ENCODE data around the gene DCAF12.

DCAF12 gene

GRCh38 chr9:34106110-34106509 lies 20.4 kb downstream of the DCAF12 start:
- no peak for TF ChIP-seq CTCF (IDR thresholded peaks at IDR 0.05; ENCODE audit: low read length, missing control alignments)
- no peak for DNase-seq (ENCODE audit: low read depth)
- H3K4me3 ChIP-seq (replicated peaks; ENCODE audit: low read depth, low read length): no peak overlapping the region

GRCh38 chr9:34102796-34103195 lies 23.7 kb downstream of the DCAF12 start:
- no peak for DNase-seq (ENCODE audit: low read depth)
- no peak overlapping the region for H3K4me3 ChIP-seq (replicated peaks; ENCODE audit: low read depth, low read length)
- no peak for TF ChIP-seq CTCF (IDR thresholded peaks at IDR 0.05; ENCODE audit: low read length, missing control alignments)

- TF ChIP-seq CTCF (IDR thresholded peaks at IDR 0.05; ENCODE audit: low read length, missing control alignments): no peak
- H3K4me3 ChIP-seq (replicated peaks; ENCODE audit: low read depth, low read length): no peak overlapping the region
- no peak for DNase-seq (ENCODE audit: low read depth)
Measured at GRCh38 chr9:34098307-34098706, 28.2 kb downstream of the DCAF12 start.

- TF ChIP-seq CTCF (IDR thresholded peaks at IDR 0.05; ENCODE audit: low read length, missing control alignments): no peak
- DNase-seq (ENCODE audit: low read depth): no peak
- H3K4me3 ChIP-seq (replicated peaks; ENCODE audit: low read depth, low read length): no peak overlapping the region
Measured at GRCh38 chr9:34097865-34098264, 28.6 kb downstream of the DCAF12 start.

GRCh38 chr9:34096751-34097150 lies 29.7 kb downstream of the DCAF12 start:
- no peak for TF ChIP-seq CTCF (IDR thresholded peaks at IDR 0.05; ENCODE audit: low read length, missing control alignments)
- no peak overlapping the region for H3K4me3 ChIP-seq (replicated peaks; ENCODE audit: low read depth, low read length)
- no peak for DNase-seq (ENCODE audit: low read depth)

- H3K4me3 ChIP-seq (replicated peaks; ENCODE audit: low read depth, low read length): no peak overlapping the region
- no peak for TF ChIP-seq CTCF (IDR thresholded peaks at IDR 0.05; ENCODE audit: low read length, missing control alignments)
- no peak for DNase-seq (ENCODE audit: low read depth)
Measured at GRCh38 chr9:34093578-34093977, 32.9 kb downstream of the DCAF12 start.

GRCh38 chr9:34089311-34089710 lies 37.2 kb downstream of the DCAF12 start:
- TF ChIP-seq CTCF (IDR thresholded peaks at IDR 0.05; ENCODE audit: low read length, missing control alignments): no peak
- DNase-seq (ENCODE audit: low read depth): no peak
- H3K4me3 ChIP-seq (replicated peaks; ENCODE audit: low read depth, low read length): no peak overlapping the region

Measured in fibroblast of pulmonary artery (primary cell).